ENCODE data around the gene NEDD4L. TPM values are rescaled to one million over a fixed set of nuclear protein-coding genes. Genes with fewer than 3 reads are reported as not detected.

Gene NEDD4L
- total RNA-seq, 2 donors from 2014 or later: 149 to 212 TPM

- no peaks in the 10 kb centered on the region for H3K27me3 ChIP-seq
Measured at GRCh38 chr18:58117786-58118403, 73.9 kb downstream of the NEDD4L start.

GRCh38 chr18:58118536-58118935 lies 74.5 kb downstream of the NEDD4L start:
- Histone ChIP-seq H3K27ac (peak overlapping the region; percentile 58), H3K4me3 (no peak overlapping the region), H3K4me1 (peaks cover 9% of the 10 kb centered on the region), H3K27me3 (no peaks in the 10 kb centered on the region), H3K9me3 (no peaks in the 10 kb centered on the region), H3K9ac (ENCODE audit: low read depth in 2 of 2, low read length in 2 of 2) (no peak overlapping the region), H3K36me3 (no peaks in the 10 kb centered on the region)
- intact Hi-C loops (cut with DNase I): no loop called here
- DNase-seq: no peak
- no peak for TF ChIP-seq CTCF (IDR thresholded peaks at IDR 0.05)

More at GRCh38 chr18:58117786-58118403, 73.9 kb downstream of the NEDD4L start:
- intact Hi-C loops (cut with DNase I): no loop called here
- TF ChIP-seq CTCF (IDR thresholded peaks at IDR 0.05): no peak
- Histone ChIP-seq H3K36me3 (no peaks in the 10 kb centered on the region), H3K27ac (peak overlapping the region; percentile 58), H3K4me1 (peaks cover 9% of the 10 kb centered on the region), H3K9ac (ENCODE audit: low read depth in 2 of 2, low read length in 2 of 2) (peak overlapping the region in 1 of 2 donors; percentile 32), H3K9me3 (no peaks in the 10 kb centered on the region), H3K4me3 (no peak overlapping the region)
- DNase-seq: peak; percentile 68

GRCh38 chr18:58119819-58120218 lies 75.8 kb downstream of the NEDD4L start:
- no peak for DNase-seq
- peaks cover 9% of the 10 kb centered on the region for H3K4me1 ChIP-seq
- H3K4me3 ChIP-seq: no peak overlapping the region
- no peak overlapping the region for H3K27ac ChIP-seq
- TF ChIP-seq CTCF (IDR thresholded peaks at IDR 0.05): no peak
- H3K9ac ChIP-seq (ENCODE audit: low read depth in 2 of 2, low read length in 2 of 2): no peak overlapping the region
- H3K27me3 ChIP-seq: no peaks in the 10 kb centered on the region
- no peaks in the 10 kb centered on the region for H3K9me3 ChIP-seq
- intact Hi-C loops (cut with DNase I): loop anchor here (5.0 to 10.0 kb wide), 3 partner anchors 73 to 238 kb away; no protein-coding TSS in a partner anchor
- no peaks in the 10 kb centered on the region for H3K36me3 ChIP-seq

GRCh38 chr18:58124475-58124874 lies 80.4 kb downstream of the NEDD4L start:
- intact Hi-C loops (cut with DNase I): loop anchor here (5.0 to 10.0 kb wide), 3 partner anchors 77 to 242 kb away; no protein-coding TSS in a partner anchor
- Histone ChIP-seq H3K9me3 (no peaks in the 10 kb centered on the region), H3K9ac (ENCODE audit: low read depth in 2 of 2, low read length in 2 of 2) (no peak overlapping the region), H3K36me3 (no peaks in the 10 kb centered on the region), H3K4me3 (no peak overlapping the region), H3K27me3 (no peaks in the 10 kb centered on the region), H3K4me1 (no peaks in the 10 kb centered on the region), H3K27ac (no peak overlapping the region)
- no peak for TF ChIP-seq CTCF (IDR thresholded peaks at IDR 0.05)
- no peak for DNase-seq

- Histone ChIP-seq H3K9me3 (no peaks in the 10 kb centered on the region), H3K27ac (no peak overlapping the region), H3K4me3 (no peak overlapping the region), H3K36me3 (no peaks in the 10 kb centered on the region), H3K27me3 (no peaks in the 10 kb centered on the region), H3K9ac (ENCODE audit: low read depth in 2 of 2, low read length in 2 of 2) (no peak overlapping the region), H3K4me1 (no peaks in the 10 kb centered on the region)
- TF ChIP-seq CTCF (IDR thresholded peaks at IDR 0.05): no peak
- intact Hi-C loops (cut with DNase I): loop anchor here (10.0 kb wide), 1 partner anchor 170 kb away; no protein-coding TSS in a partner anchor
- no peak for DNase-seq
Measured at GRCh38 chr18:58125183-58125582, 81.2 kb downstream of the NEDD4L start.

Data from colonic mucosa (tissue), 4 donors.